Osteocyte (in vitro differentiated cells): ENCODE measurements around the gene EIF4A3. TPM values are rescaled to one million over a fixed set of nuclear protein-coding genes. Genes with fewer than 3 reads are reported as not detected.
"Not testable (repeated sequence)": the region's sequence is repeated elsewhere in the genome, so short reads cannot be mapped to it uniquely, and the experiment has no call there.

Experiments
- DNase-seq: peaks from one replicate; pipeline ENCODE4 v3.0.0; 2021; ENCODE audit warnings: mixed read lengths; ENCODE audit not compliant: unreplicated experiment; ENCODE audit errors: extremely low spot score
- H3K27ac Mint-ChIP-seq: one replicate; pipeline ENCODE4 v1.8.0; 2021; ENCODE audit warnings: mild to moderate bottlenecking, mixed read lengths; ENCODE audit not compliant: unreplicated experiment
- H3K27me3 Mint-ChIP-seq: one replicate; pipeline ENCODE4 v1.8.0; 2021; ENCODE audit warnings: mixed read lengths; ENCODE audit not compliant: unreplicated experiment
- H3K36me3 Mint-ChIP-seq: one replicate; pipeline ENCODE4 v1.8.0; 2021; ENCODE audit warnings: mixed read lengths; ENCODE audit not compliant: unreplicated experiment
- H3K4me1 Mint-ChIP-seq: one replicate; pipeline ENCODE4 v1.8.0; 2021; ENCODE audit warnings: mixed read lengths; ENCODE audit not compliant: unreplicated experiment
- H3K4me3 Mint-ChIP-seq: one replicate; pipeline ENCODE4 v1.8.0; 2021; ENCODE audit warnings: mild to moderate bottlenecking, moderate library complexity, mixed read lengths; ENCODE audit not compliant: unreplicated experiment
- H3K9me3 Mint-ChIP-seq: one replicate; pipeline ENCODE4 v1.8.0; 2021; ENCODE audit warnings: mixed read lengths; ENCODE audit not compliant: unreplicated experiment
- CTCF ChIP-seq: fragments of 200-600 bp; sonication (generic); IDR thresholded peaks from 2 replicates; pipeline ENCODE4 v1.5.0; 2021; ENCODE audit warnings: antibody characterized with exemption, mild to moderate bottlenecking, moderate library complexity
- total RNA-seq: library from RNA; stranded (reverse); gene quantifications from 2 replicates; pipeline ENCODE4 v1.2.1, GENCODE V29; 2021

The EIF4A3 gene
- total RNA-seq, 1 donor from 2014 or later: 85.7 TPM

GRCh38 chr17:80158846-80159245, 11.9 kb upstream of the EIF4A3 start:
- no peak for TF ChIP-seq CTCF
- H3K27ac Mint-ChIP-seq: no peak overlapping the region
- H3K9me3 Mint-ChIP-seq: peaks cover 9% of the 10 kb centered on the region
- H3K36me3 Mint-ChIP-seq: peaks cover 5% of the 10 kb centered on the region
- H3K4me1 Mint-ChIP-seq: no peaks in the 10 kb centered on the region
- no peak for DNase-seq
- H3K4me3 Mint-ChIP-seq: no peak overlapping the region
- H3K27me3 Mint-ChIP-seq: peaks cover 11% of the 10 kb centered on the region

- H3K9me3 Mint-ChIP-seq, H3K27ac Mint-ChIP-seq, H3K27me3 Mint-ChIP-seq, H3K4me3 Mint-ChIP-seq, H3K36me3 Mint-ChIP-seq, DNase-seq: not testable (repeated sequence)
- peaks cover 11% of the 10 kb centered on the region for H3K4me1 Mint-ChIP-seq
Measured at GRCh38 chr17:80155600-80155999, 8.7 kb upstream of the EIF4A3 start.

- H3K27ac Mint-ChIP-seq: no peak overlapping the region
- no peak overlapping the region for H3K4me3 Mint-ChIP-seq
- peaks cover under 1% of the 10 kb centered on the region for H3K27me3 Mint-ChIP-seq
- peaks cover 5% of the 10 kb centered on the region for H3K36me3 Mint-ChIP-seq
- H3K9me3 Mint-ChIP-seq: peaks cover 9% of the 10 kb centered on the region
- TF ChIP-seq CTCF: no peak
- H3K4me1 Mint-ChIP-seq: peaks cover 12% of the 10 kb centered on the region
- DNase-seq: no peak
Measured at GRCh38 chr17:80154166-80154565, 7.2 kb upstream of the EIF4A3 start.

GRCh38 chr17:80153004-80153403, 6.1 kb upstream of the EIF4A3 start:
- peaks cover 5% of the 10 kb centered on the region for H3K36me3 Mint-ChIP-seq
- H3K4me1 Mint-ChIP-seq: peaks cover 20% of the 10 kb centered on the region
- no peaks in the 10 kb centered on the region for H3K27me3 Mint-ChIP-seq
- peaks cover 9% of the 10 kb centered on the region for H3K9me3 Mint-ChIP-seq
- H3K27ac Mint-ChIP-seq: no peak overlapping the region
- no peak for TF ChIP-seq CTCF
- DNase-seq: no peak
- H3K4me3 Mint-ChIP-seq: no peak overlapping the region

- peaks cover 9% of the 10 kb centered on the region for H3K9me3 Mint-ChIP-seq
- H3K27ac Mint-ChIP-seq: peak overlapping the region; percentile 13
- no peak for DNase-seq
- peaks cover 5% of the 10 kb centered on the region for H3K36me3 Mint-ChIP-seq
- peaks cover 23% of the 10 kb centered on the region for H3K4me1 Mint-ChIP-seq
- no peaks in the 10 kb centered on the region for H3K27me3 Mint-ChIP-seq
- no peak for TF ChIP-seq CTCF
- no peak overlapping the region for H3K4me3 Mint-ChIP-seq
Measured at GRCh38 chr17:80152081-80152702, 5.3 kb upstream of the EIF4A3 start.
